ENCODE data around the gene WNT6.

WNT6 gene

GRCh38 chr2:218894151-218894879 is 34.7 kb downstream of the WNT6 start:
- TF ChIP-seq CTCF (IDR thresholded peaks at IDR 0.05; ENCODE audit: low read depth, low read length): no peak
- Histone ChIP-seq H3K36me3 (no peaks in the 10 kb centered on the region), H3K27me3 (ENCODE audit: insufficient read depth, low read depth, severe bottlenecking) (no peaks in the 10 kb centered on the region), H3K9me3 (ENCODE audit: severe bottlenecking) (no peaks in the 10 kb centered on the region), H3K27ac (peak overlapping the region; percentile 72), H3K4me3 (ENCODE audit: low read depth, low read length) (no peak overlapping the region)
- peak; percentile 74 for DNase-seq

DNA sequence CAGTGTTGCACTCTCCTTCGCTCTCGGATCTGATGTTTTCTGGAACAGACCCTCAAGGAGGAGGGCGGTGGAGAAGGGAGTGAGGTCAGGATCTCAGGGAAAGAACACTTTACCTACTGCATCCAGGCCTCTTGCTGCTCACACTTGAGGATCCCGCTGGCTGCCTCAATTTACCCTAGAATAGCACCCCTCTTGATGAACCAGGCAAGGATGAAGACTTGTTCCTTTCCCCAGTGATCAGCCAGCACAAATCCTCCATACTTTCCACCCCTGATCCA is 35.2 kb downstream of the WNT6 start:
- no peak for TF ChIP-seq CTCF (IDR thresholded peaks at IDR 0.05; ENCODE audit: low read depth, low read length)
- Histone ChIP-seq H3K27me3 (ENCODE audit: insufficient read depth, low read depth, severe bottlenecking) (no peaks in the 10 kb centered on the region), H3K27ac (peak overlapping the region; percentile 72), H3K9me3 (ENCODE audit: severe bottlenecking) (no peaks in the 10 kb centered on the region), H3K36me3 (no peaks in the 10 kb centered on the region), H3K4me3 (ENCODE audit: low read depth, low read length) (no peak overlapping the region)
- DNase-seq: no peak

DNA sequence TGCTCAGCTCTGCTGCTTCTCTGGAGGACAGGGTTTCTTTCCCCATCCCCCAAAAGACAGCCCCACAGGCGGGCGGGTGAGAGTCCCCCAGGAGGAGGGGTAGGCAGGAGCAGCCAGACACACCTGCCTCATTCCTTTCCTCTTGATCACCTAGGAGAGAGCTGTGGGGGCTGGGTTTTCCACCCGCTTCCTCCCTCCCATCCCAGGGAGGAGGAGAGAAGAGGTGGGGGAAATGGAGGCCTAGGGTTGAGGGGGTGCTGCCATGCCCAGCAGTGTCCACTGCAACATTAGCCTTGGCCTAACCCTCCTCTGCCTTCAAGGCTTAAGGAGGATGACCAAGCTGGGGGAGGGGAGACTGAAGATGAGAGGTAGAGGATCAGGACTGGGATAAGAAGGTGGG is 35.7 kb downstream of the WNT6 start:
- no peak for TF ChIP-seq CTCF (IDR thresholded peaks at IDR 0.05; ENCODE audit: low read depth, low read length)
- H3K27me3 ChIP-seq (ENCODE audit: insufficient read depth, low read depth, severe bottlenecking): no peaks in the 10 kb centered on the region
- H3K4me3 ChIP-seq (ENCODE audit: low read depth, low read length): no peak overlapping the region
- peak overlapping the region; percentile 72 for H3K27ac ChIP-seq
- DNase-seq: peak; percentile 63
- H3K36me3 ChIP-seq: no peaks in the 10 kb centered on the region
- no peaks in the 10 kb centered on the region for H3K9me3 ChIP-seq (ENCODE audit: severe bottlenecking)

GRCh38 chr2:218895759-218896500 is 36.3 kb downstream of the WNT6 start:
- no peak for DNase-seq
- Histone ChIP-seq H3K9me3 (ENCODE audit: severe bottlenecking) (peaks cover 2% of the 10 kb centered on the region), H3K36me3 (no peaks in the 10 kb centered on the region), H3K27me3 (ENCODE audit: insufficient read depth, low read depth, severe bottlenecking) (no peaks in the 10 kb centered on the region), H3K27ac (no peak overlapping the region), H3K4me3 (ENCODE audit: low read depth, low read length) (no peak overlapping the region)
- no peak for TF ChIP-seq CTCF (IDR thresholded peaks at IDR 0.05; ENCODE audit: low read depth, low read length)

GRCh38 chr2:218896501-218897393 is 37.1 kb downstream of the WNT6 start:
- DNase-seq: no peak
- no peak for TF ChIP-seq CTCF (IDR thresholded peaks at IDR 0.05; ENCODE audit: low read depth, low read length)
- Histone ChIP-seq H3K4me3 (ENCODE audit: low read depth, low read length) (no peak overlapping the region), H3K27ac (no peak overlapping the region), H3K27me3 (ENCODE audit: insufficient read depth, low read depth, severe bottlenecking) (no peaks in the 10 kb centered on the region), H3K36me3 (no peaks in the 10 kb centered on the region), H3K9me3 (ENCODE audit: severe bottlenecking) (peaks cover 2% of the 10 kb centered on the region)

Measured in WERI-Rb-1 (cell line).